Measurements from ENCODE around the gene TRPM7.

- TF ChIP-seq CTCF (conservative IDR thresholded peaks at IDR 0.05; ENCODE audit: low read depth, low read length) (no peak), EZH2 (IDR thresholded peaks at IDR 0.05; ENCODE audit: borderline replicate concordance, low read depth, low read length, poor library complexity, severe bottlenecking) (no peak)
These were observed 81.1 kb downstream of the TRPM7 start for GRCh38 chr15:50605462-50605861.
